ENCODE measurements around the gene HMCN2. TPM values are rescaled to one million over a fixed set of nuclear protein-coding genes. Genes with fewer than 3 reads are reported as not detected.

HMCN2 gene
- total RNA-seq, 1 experiment from 2014 or later = 8.6 TPM

DNA sequence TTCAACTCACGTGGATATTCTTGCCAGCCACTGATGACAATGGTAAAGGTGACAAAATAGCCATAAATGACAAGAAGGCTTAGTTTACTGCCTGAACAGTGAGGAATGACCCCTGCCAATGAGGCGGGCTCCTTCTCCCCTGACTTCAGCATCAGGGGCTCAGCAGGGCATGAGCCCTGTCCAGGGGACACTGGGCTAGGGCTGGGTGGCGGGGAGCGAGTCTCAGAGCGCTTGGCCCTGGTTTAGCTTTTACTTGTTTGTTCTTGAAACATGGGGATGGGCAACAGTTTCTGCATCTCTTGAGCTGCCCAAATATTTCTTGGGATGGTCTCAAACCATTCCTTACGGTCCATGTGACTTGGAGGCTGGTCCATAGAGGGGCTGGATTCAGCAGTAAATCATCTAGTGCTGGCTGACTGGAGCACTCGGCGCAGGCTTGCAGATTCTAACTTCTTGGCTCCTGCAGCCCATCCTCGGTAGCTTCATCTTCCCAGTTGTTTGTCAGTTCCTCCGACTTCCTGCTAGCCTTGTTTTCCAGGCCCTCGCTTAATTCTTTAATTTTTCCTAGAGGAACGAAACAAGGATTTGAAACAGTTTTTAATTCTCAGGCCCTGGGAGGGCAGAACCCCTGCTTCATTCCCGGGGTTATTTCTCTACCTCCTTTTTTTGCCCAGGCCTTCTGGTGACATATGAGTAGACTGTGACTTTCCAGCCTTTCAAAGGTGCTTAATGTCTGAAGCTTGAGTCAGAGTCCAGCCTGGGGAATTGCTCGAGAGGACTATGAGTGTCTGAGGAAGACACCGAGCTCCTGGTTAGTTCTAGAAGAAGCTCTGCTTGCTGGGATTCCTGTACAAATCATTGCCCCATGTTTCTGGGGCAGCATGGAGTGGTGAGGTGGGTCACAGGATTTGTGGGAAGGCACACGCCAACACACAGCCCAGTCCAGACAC is 4.5 kb upstream of the HMCN2 start:
- Histone ChIP-seq H2BK5ac (ENCODE audit: insufficient read length, low read length) (no peak overlapping the region), H2BK12ac (ENCODE audit: insufficient read length, low read depth, low read length) (no peak overlapping the region), H4K91ac (ENCODE audit: insufficient read length, low read depth, low read length) (no peak overlapping the region), H3K9me3 (ENCODE audit: control insufficient read depth, low read depth, low read length) (no peaks in the 10 kb centered on the region), H2BK15ac (ENCODE audit: low read depth, low read length) (no peak overlapping the region), H3K4me1 (ENCODE audit: insufficient read depth, low read length) (no peaks in the 10 kb centered on the region), H3K79me1 (ENCODE audit: insufficient read depth, low read depth, low read length, poor library complexity, severe bottlenecking) (no peaks in the 10 kb centered on the region), H2AFZ (ENCODE audit: low read length) (no peak overlapping the region), H2BK120ac (ENCODE audit: low read depth, low read length, poor library complexity, severe bottlenecking) (no peak overlapping the region), H2AK5ac (ENCODE audit: insufficient read length, low read length) (no peak overlapping the region), H3K27me3 (ENCODE audit: insufficient read depth, low read length) (no peaks in the 10 kb centered on the region; the same call in 1 of the 2 replicates), H4K8ac (replicated peaks; ENCODE audit: insufficient read length, low read depth, low read length) (no peak overlapping the region), H3T11ph (ENCODE audit: low read length) (no peak overlapping the region), H3K4me2 (ENCODE audit: insufficient read depth, insufficient read length, low read length) (no peak overlapping the region), H4K20me1 (ENCODE audit: control insufficient read depth, insufficient read depth, insufficient read length) (no peaks in the 10 kb centered on the region), H3K9ac (ENCODE audit: extremely low read depth, insufficient read length, low read length) (no peak overlapping the region), H3K79me2 (ENCODE audit: insufficient read depth, low read length) (no peaks in the 10 kb centered on the region), H3K23ac (ENCODE audit: insufficient read length, low read depth, low read length) (no peak overlapping the region), H3K56ac (ENCODE audit: insufficient read length, low read depth, low read length) (no peak overlapping the region), H2BK20ac (ENCODE audit: low read depth, low read length, poor library complexity, severe bottlenecking) (no peak overlapping the region), H3K4ac (ENCODE audit: low read depth, low read length) (no peak overlapping the region), H4K5ac (ENCODE audit: insufficient read length, low read depth, low read length) (no peak overlapping the region), H3K23me2 (ENCODE audit: insufficient read length, low read depth, low read length, poor library complexity, severe bottlenecking) (peaks cover 9% of the 10 kb centered on the region), H3K27ac (ENCODE audit: insufficient read length, low read depth, low read length) (no peak overlapping the region), H3K18ac (ENCODE audit: insufficient read length, low read depth, low read length) (peak overlapping the region; percentile 40), H3K14ac (ENCODE audit: insufficient read depth, low read length) (no peak overlapping the region)
- peaks cover 5 to 17% (median 7%) of the 10 kb centered on the region in 3 experiments; a peak in 5 of 7 replicates for H3K36me3 Mint-ChIP-seq (ENCODE audit: insufficient read depth in 1 of 3, low read depth in 3 of 3)
- peaks cover 13 to 16% of the 10 kb centered on the region in 2 experiments for H3K9me3 Mint-ChIP-seq
- H3K27ac Mint-ChIP-seq = 0 out of 7 replicates have a peak overlapping the region, but pooled peaks of 1 of the 3 experiments have one; percentile 40
- peaks cover 20% of the 10 kb centered on the region for H3K27me3 Mint-ChIP-seq (ENCODE audit: low read depth)
- no peak for DNase-seq
- no peak for TF ChIP-seq CTCF (conservative IDR thresholded peaks at IDR 0.05)
- no peak overlapping the region for H3K4me3 Mint-ChIP-seq
- no CpG with 5 or more reads among the region's 16 CpGs for WGBS (ENCODE audit: extremely low coverage, insufficient read length, low lambda C conversion rate)
- H3K4me1 Mint-ChIP-seq = peaks cover 30 to 37% of the 10 kb centered on the region in 2 experiments

Data from H9 (cell line).